Astrocyte (in vitro differentiated cells and primary cell): ENCODE results near the gene CA12. TPM values are rescaled to one million over a fixed set of nuclear protein-coding genes. Genes with fewer than 3 reads are reported as not detected.

Experiments
- DNase-seq: peaks from one replicate; pipeline ENCODE4 v3.0.0-alpha.2; 2010; ENCODE audit warnings: low read depth
- FAIRE-seq: peaks from 2 replicates; lab custom pipeline; 2011; peaks lifted over from hg19 to GRCh38; lab: Jason Lieb, UNC
- H2AFZ ChIP-seq: 2 replicates; pipeline ENCODE4 v1.6.0; 2012; ENCODE audit warnings: low read depth, low read length, inconsistent platforms
- H3K27ac ChIP-seq: 2 replicates; pipeline ENCODE4 v1.5.1; 2011; ENCODE audit warnings: low read depth, low read length, inconsistent platforms
- H3K27me3 ChIP-seq: 2 replicates; pipeline ENCODE4 v1.6.0; 2011; ENCODE audit warnings: low read length, inconsistent platforms; ENCODE audit not compliant: insufficient read depth
- H3K36me3 ChIP-seq: 2 replicates; pipeline ENCODE4 v1.5.1; 2011; ENCODE audit warnings: low read length, inconsistent platforms; ENCODE audit not compliant: insufficient read depth
- H3K4me1 ChIP-seq: 2 replicates; pipeline ENCODE4 v1.5.1; 2011; ENCODE audit warnings: low read length, inconsistent platforms; ENCODE audit not compliant: insufficient read depth
- H3K4me2 ChIP-seq: 2 replicates; pipeline ENCODE4 v1.6.0; 2012; ENCODE audit warnings: low read length, inconsistent platforms
- H3K4me3 ChIP-seq: 2 replicates; pipeline ENCODE4 v1.5.1; 2011; ENCODE audit warnings: low read depth, mild to moderate bottlenecking, low read length, inconsistent platforms; ENCODE audit not compliant: insufficient read depth
- H3K79me2 ChIP-seq: 2 replicates; pipeline ENCODE4 v1.6.0; 2012; ENCODE audit warnings: mild to moderate bottlenecking, low read length, inconsistent platforms; ENCODE audit not compliant: insufficient read depth
- H3K9ac ChIP-seq: 2 replicates; pipeline ENCODE4 v1.6.0; 2012; ENCODE audit warnings: mild to moderate bottlenecking, low read length, inconsistent platforms
- H3K9me3 ChIP-seq: 2 replicates; pipeline ENCODE4 v1.5.1; 2012; ENCODE audit warnings: low read depth, mild to moderate bottlenecking, low read length, inconsistent platforms; ENCODE audit not compliant: insufficient read depth
- H4K20me1 ChIP-seq: 2 replicates; pipeline ENCODE4 v1.6.0; 2012; ENCODE audit warnings: low read length, inconsistent platforms; ENCODE audit not compliant: insufficient read depth
- H3K27ac Mint-ChIP-seq: one replicate; pipeline ENCODE4 v1.8.0; 2021; ENCODE audit warnings: mild to moderate bottlenecking, mixed read lengths; ENCODE audit not compliant: unreplicated experiment
- H3K27me3 Mint-ChIP-seq: one replicate; pipeline ENCODE4 v1.8.0; 2021; ENCODE audit warnings: low read depth, mixed read lengths; ENCODE audit not compliant: unreplicated experiment
- H3K36me3 Mint-ChIP-seq: one replicate; pipeline ENCODE4 v1.8.0; 2021; ENCODE audit warnings: low read depth, mixed read lengths; ENCODE audit not compliant: unreplicated experiment
- H3K4me1 Mint-ChIP-seq: one replicate; pipeline ENCODE4 v1.8.0; 2021; ENCODE audit warnings: low read depth, mixed read lengths; ENCODE audit not compliant: unreplicated experiment
- H3K4me3 Mint-ChIP-seq: one replicate; pipeline ENCODE4 v1.8.0; 2021; ENCODE audit warnings: mild to moderate bottlenecking, moderate library complexity, mixed read lengths; ENCODE audit not compliant: unreplicated experiment
- H3K9me3 Mint-ChIP-seq: one replicate; pipeline ENCODE4 v1.8.0; 2021; ENCODE audit warnings: mild to moderate bottlenecking, mixed read lengths; ENCODE audit not compliant: unreplicated experiment
- EZH2 ChIP-seq: IDR thresholded peaks from 2 replicates; pipeline ENCODE4 v1.6.1; 2012; ENCODE audit warnings: mild to moderate bottlenecking, low read length, inconsistent platforms; ENCODE audit not compliant: insufficient read depth
- total RNA-seq: library from RNA; stranded (reverse); gene quantifications from 2 replicates; pipeline ENCODE4 v1.2.1, GENCODE V29; 2021
- TF ChIP-seq, protein P1 (sequence below): IDR thresholded peaks from 2 replicates; pipeline ENCODE4 v1.5.1; 2011; ENCODE audit warnings: low read depth, mild to moderate bottlenecking, inconsistent platforms, low read length, moderate library complexity; ENCODE audit not compliant: insufficient read depth

Gene CA12
- total RNA-seq, 1 donor from 2014 or later = 0.54 TPM

DNA sequence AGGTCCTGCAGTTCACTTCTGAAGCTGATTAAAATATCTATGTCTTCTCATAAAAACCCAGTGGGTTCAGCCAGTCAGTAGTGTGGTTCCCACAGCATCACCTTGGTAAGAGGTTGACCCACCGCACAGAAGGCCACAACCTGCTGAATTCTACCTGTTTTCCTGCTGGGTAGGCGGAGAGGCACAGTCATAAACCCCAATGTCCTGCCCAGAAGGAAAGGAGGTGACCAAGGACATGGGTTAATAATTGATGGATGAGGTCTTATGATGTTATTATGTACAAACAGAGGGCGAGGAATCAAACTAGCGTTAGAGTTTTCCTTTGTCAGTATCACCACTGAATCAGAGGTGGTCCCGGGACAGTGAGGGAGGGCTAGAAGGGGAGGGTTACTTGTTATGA is 27.8 kb downstream of the CA12 start:
- H3K27me3 Mint-ChIP-seq = peaks cover 44% of the 10 kb centered on the region
- Histone ChIP-seq H4K20me1 (no peaks in the 10 kb centered on the region), H3K27ac (no peak overlapping the region), H3K9ac (no peak overlapping the region), H3K4me3 (no peak overlapping the region), H3K27me3 (no peaks in the 10 kb centered on the region), H2AFZ (no peak overlapping the region), H3K79me2 (no peaks in the 10 kb centered on the region), H3K36me3 (no peaks in the 10 kb centered on the region), H3K9me3 (no peaks in the 10 kb centered on the region), H3K4me1 (peaks cover under 1% of the 10 kb centered on the region), H3K4me2 (no peak overlapping the region)
- no peak overlapping the region for H3K4me3 Mint-ChIP-seq
- H3K27ac Mint-ChIP-seq = no peak overlapping the region
- FAIRE-seq = no peak
- TF ChIP-seq, protein P1, sequence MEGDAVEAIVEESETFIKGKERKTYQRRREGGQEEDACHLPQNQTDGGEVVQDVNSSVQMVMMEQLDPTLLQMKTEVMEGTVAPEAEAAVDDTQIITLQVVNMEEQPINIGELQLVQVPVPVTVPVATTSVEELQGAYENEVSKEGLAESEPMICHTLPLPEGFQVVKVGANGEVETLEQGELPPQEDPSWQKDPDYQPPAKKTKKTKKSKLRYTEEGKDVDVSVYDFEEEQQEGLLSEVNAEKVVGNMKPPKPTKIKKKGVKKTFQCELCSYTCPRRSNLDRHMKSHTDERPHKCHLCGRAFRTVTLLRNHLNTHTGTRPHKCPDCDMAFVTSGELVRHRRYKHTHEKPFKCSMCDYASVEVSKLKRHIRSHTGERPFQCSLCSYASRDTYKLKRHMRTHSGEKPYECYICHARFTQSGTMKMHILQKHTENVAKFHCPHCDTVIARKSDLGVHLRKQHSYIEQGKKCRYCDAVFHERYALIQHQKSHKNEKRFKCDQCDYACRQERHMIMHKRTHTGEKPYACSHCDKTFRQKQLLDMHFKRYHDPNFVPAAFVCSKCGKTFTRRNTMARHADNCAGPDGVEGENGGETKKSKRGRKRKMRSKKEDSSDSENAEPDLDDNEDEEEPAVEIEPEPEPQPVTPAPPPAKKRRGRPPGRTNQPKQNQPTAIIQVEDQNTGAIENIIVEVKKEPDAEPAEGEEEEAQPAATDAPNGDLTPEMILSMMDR = no peak
- no peak for TF ChIP-seq EZH2
- no peaks in the 10 kb centered on the region for H3K36me3 Mint-ChIP-seq
- no peaks in the 10 kb centered on the region for H3K9me3 Mint-ChIP-seq
- no peaks in the 10 kb centered on the region for H3K4me1 Mint-ChIP-seq
- no peak for DNase-seq

DNA sequence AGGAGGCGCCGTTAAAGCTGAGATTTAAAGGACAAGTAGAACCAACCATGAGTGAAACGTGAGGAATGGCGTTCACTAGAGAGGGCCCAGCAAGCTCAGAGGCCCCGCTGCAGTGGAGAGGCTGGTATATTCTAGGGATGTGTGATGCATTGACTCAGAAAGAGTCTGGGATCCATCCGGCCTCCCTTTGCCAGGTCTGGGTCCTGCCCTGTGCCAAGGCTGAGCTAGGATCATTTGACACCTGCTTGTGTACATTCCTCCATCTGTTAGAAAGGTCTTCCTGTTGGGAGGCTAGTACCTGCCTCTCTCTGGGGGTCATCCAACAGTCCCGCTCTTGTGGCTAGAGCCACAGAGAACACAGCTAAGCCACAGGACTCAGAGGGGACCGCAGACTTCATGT is 28.4 kb downstream of the CA12 start:
- no peaks in the 10 kb centered on the region for H3K79me2 ChIP-seq
- no peaks in the 10 kb centered on the region for H3K27me3 ChIP-seq
- H3K9ac ChIP-seq = no peak overlapping the region
- no peaks in the 10 kb centered on the region for H3K9me3 Mint-ChIP-seq
- H3K9me3 ChIP-seq = no peaks in the 10 kb centered on the region
- H3K27ac Mint-ChIP-seq = no peak overlapping the region
- H3K4me3 ChIP-seq = no peak overlapping the region
- no peak overlapping the region for H3K4me3 Mint-ChIP-seq
- no peaks in the 10 kb centered on the region for H3K36me3 Mint-ChIP-seq
- FAIRE-seq (no peak), DNase-seq (no peak)
- peaks cover 38% of the 10 kb centered on the region for H3K27me3 Mint-ChIP-seq
- no peaks in the 10 kb centered on the region for H4K20me1 ChIP-seq
- H3K27ac ChIP-seq = no peak overlapping the region
- H3K4me2 ChIP-seq = no peak overlapping the region
- H3K4me1 ChIP-seq = peaks cover 6% of the 10 kb centered on the region
- no peak overlapping the region for H2AFZ ChIP-seq
- H3K4me1 Mint-ChIP-seq = peaks cover 5% of the 10 kb centered on the region
- no peaks in the 10 kb centered on the region for H3K36me3 ChIP-seq
- TF ChIP-seq, protein P1 = no peak
- no peak for TF ChIP-seq EZH2

DNA sequence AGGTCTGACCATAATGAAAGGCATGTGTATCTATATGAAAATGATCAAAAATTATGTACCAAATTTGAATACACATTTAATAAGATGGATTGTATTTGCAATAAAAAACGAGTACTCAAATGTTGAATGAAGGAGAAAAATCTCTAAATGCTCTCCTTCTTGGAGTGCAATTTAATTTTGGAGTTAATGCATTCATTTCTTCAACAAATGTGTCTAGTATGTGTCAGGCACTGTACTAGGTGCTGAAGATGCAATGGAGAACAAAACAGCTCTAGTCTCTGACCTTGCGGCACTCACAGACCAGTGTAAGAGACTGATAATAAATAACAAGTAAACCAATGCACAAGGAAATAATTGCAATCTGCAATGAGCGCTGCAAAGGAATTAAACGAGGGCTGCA is 28.8 kb downstream of the CA12 start:
- FAIRE-seq = no peak
- Mint-ChIP-seq H3K4me1 (peaks cover 6% of the 10 kb centered on the region), H3K9me3 (no peaks in the 10 kb centered on the region), H3K27ac (no peak overlapping the region), H3K27me3 (peaks cover 34% of the 10 kb centered on the region), H3K4me3 (no peak overlapping the region), H3K36me3 (no peaks in the 10 kb centered on the region)
- TF ChIP-seq, protein P1 = no peak
- TF ChIP-seq EZH2 = no peak
- Histone ChIP-seq H3K79me2 (no peaks in the 10 kb centered on the region), H3K27me3 (no peaks in the 10 kb centered on the region), H3K4me3 (no peak overlapping the region), H4K20me1 (no peaks in the 10 kb centered on the region), H3K4me1 (peaks cover 11% of the 10 kb centered on the region), H3K9ac (no peak overlapping the region), H3K4me2 (no peak overlapping the region), H3K9me3 (no peaks in the 10 kb centered on the region), H3K36me3 (no peaks in the 10 kb centered on the region), H3K27ac (no peak overlapping the region), H2AFZ (no peak overlapping the region)
- DNase-seq = no peak
